GM23338 (cell line): ENCODE results near the gene SLIRP. TPM values are rescaled to one million over a fixed set of nuclear protein-coding genes. Genes with fewer than 3 reads are reported as not detected.

Experiments used
- ATAC-seq: fragments of 200-7000 bp; cut with Tn5 transposase; 3 replicates; pipeline ENCODE4 v1.9.1; 2020
- DNase-seq: peaks from one replicate; pipeline ENCODE4 v3.0.0-alpha.2; 2015; ENCODE audit warnings: low spot score
- H2AFZ ChIP-seq: fragments of 200-600 bp; sonication (generic); 2 replicates; pipeline ENCODE4 v1.8.0; 2016; ENCODE audit warnings: antibody characterized with exemption, mild to moderate bottlenecking, moderate library complexity
- H3F3A ChIP-seq: fragments of 200-600 bp; sonication (generic); replicated peaks from 2 replicates; pipeline ENCODE4 v1.8.0; 2017; ENCODE audit warnings: antibody characterized with exemption, mixed run types, low read depth
- H3K27ac ChIP-seq: fragments of 200-600 bp; sonication (generic); 2 replicates; pipeline ENCODE4 v1.6.1; 2016; ENCODE audit warnings: low read depth
- H3K27me3 ChIP-seq: fragments of 200-600 bp; sonication (generic); 2 replicates; pipeline ENCODE4 v1.8.0; 2016; ENCODE audit warnings: mild to moderate bottlenecking, mixed run types, moderate library complexity; ENCODE audit not compliant: insufficient read depth
- H3K36me3 ChIP-seq: fragments of 200-600 bp; sonication (generic); 2 replicates; pipeline ENCODE4 v1.8.0; 2016; ENCODE audit warnings: mild to moderate bottlenecking; ENCODE audit not compliant: insufficient read depth
- H3K4me1 ChIP-seq: fragments of 200-600 bp; sonication (generic); 2 replicates; pipeline ENCODE4 v1.8.0; 2016; ENCODE audit warnings: mild to moderate bottlenecking, moderate library complexity; ENCODE audit not compliant: insufficient read depth
- H3K4me2 ChIP-seq: fragments of 200-600 bp; sonication (generic); 2 replicates; pipeline ENCODE4 v1.7.1; 2017; ENCODE audit warnings: mixed run types
- H3K4me3 ChIP-seq: fragments of 200-600 bp; sonication (generic); 2 replicates; pipeline ENCODE4 v1.6.1; 2016; ENCODE audit warnings: mixed run types
- H3K79me2 ChIP-seq: fragments of 200-600 bp; sonication (generic); replicated peaks from 2 replicates; pipeline ENCODE4 v1.8.0; 2017; ENCODE audit warnings: mild to moderate bottlenecking; ENCODE audit not compliant: insufficient read depth
- H3K9me2 ChIP-seq: fragments of 200-600 bp; sonication (generic); 2 replicates; pipeline ENCODE4 v1.8.0; 2017; ENCODE audit not compliant: insufficient read depth
- H4K20me1 ChIP-seq: fragments of 200-600 bp; sonication (generic); replicated peaks from 2 replicates; pipeline ENCODE4 v1.8.0; 2017; ENCODE audit warnings: mild to moderate bottlenecking; ENCODE audit not compliant: insufficient read depth
- H3K27ac Mint-ChIP-seq: 2 replicates; pipeline ENCODE4 v1.8.0; 2020; ENCODE audit warnings: inconsistent platforms, mild to moderate bottlenecking, moderate library complexity, mixed read lengths
- H3K27me3 Mint-ChIP-seq: 3 replicates; pipeline ENCODE4 v1.8.0; 2022; ENCODE audit warnings: low read depth, mild to moderate bottlenecking, moderate library complexity, mixed read lengths, inconsistent platforms; ENCODE audit not compliant: insufficient read depth, poor library complexity
- H3K36me3 Mint-ChIP-seq: 3 replicates; pipeline ENCODE4 v1.8.0; 2021; ENCODE audit warnings: low read depth, mild to moderate bottlenecking, inconsistent platforms, moderate library complexity, mixed read lengths
- H3K4me1 Mint-ChIP-seq: 3 replicates; pipeline ENCODE4 v1.8.0; 2020; ENCODE audit warnings: mild to moderate bottlenecking, inconsistent platforms, mixed read lengths
- H3K4me3 Mint-ChIP-seq: 3 replicates; pipeline ENCODE4 v1.8.0; 2021; ENCODE audit warnings: moderate library complexity, mild to moderate bottlenecking, inconsistent platforms, mixed read lengths
- H3K9me3 Mint-ChIP-seq: 3 replicates; pipeline ENCODE4 v1.8.0; 2020; ENCODE audit warnings: moderate library complexity, mild to moderate bottlenecking, inconsistent platforms, mixed read lengths
- ETS1 ChIP-seq: IDR thresholded peaks from 2 replicates; pipeline ENCODE4 v1.6.1; 2016; ENCODE audit warnings: antibody characterized with exemption
- EZH2 ChIP-seq: fragments of 200-600 bp; sonication (generic); IDR thresholded peaks from one replicate; pipeline ENCODE4 v1.8.0; 2017; ENCODE audit warnings: antibody characterized with exemption, mild to moderate bottlenecking, low read depth; ENCODE audit not compliant: unreplicated experiment
- EZH2phosphoT487 ChIP-seq: fragments of 200-600 bp; sonication (generic); IDR thresholded peaks from one replicate; pipeline ENCODE4 v1.8.1; 2018; ENCODE audit warnings: antibody characterized with exemption; ENCODE audit not compliant: unreplicated experiment
- JUNB ChIP-seq: IDR thresholded peaks from one replicate; pipeline ENCODE4 v1.6.1; 2016; ENCODE audit warnings: antibody characterized with exemption; ENCODE audit not compliant: unreplicated experiment
- POLR2AphosphoS5 ChIP-seq: IDR thresholded peaks from 2 replicates; pipeline ENCODE4 v1.6.1; 2016; ENCODE audit warnings: antibody characterized with exemption, low read depth
- ZNF114 ChIP-seq: fragments of 250-450 bp; sonication (Bioruptor Pico); IDR thresholded peaks from 2 replicates; pipeline ENCODE4 v1.5.0; 2020; ENCODE audit warnings: mild to moderate bottlenecking, moderate library complexity
- polyA plus RNA-seq: library from polyadenylated mRNA; unstranded; fragments of >200 nt; fragmentation: Nextera tagmentation; extraction: Ambion mirVana; gene quantifications from 2 replicates; pipeline ENCODE4 v1.2.1, GENCODE V29; 2016
- total RNA-seq: library from RNA; depleted of rRNA; stranded (reverse); fragments of >200 nt; shearing (Covaris generic); gene quantifications from 2 replicates; pipeline ENCODE4 v1.2.3, GENCODE V29; 2014
- TF ChIP-seq, protein P1 (sequence below): IDR thresholded peaks from one replicate; pipeline ENCODE4 v1.6.1; 2018; ENCODE audit warnings: antibody characterized with exemption; ENCODE audit not compliant: unreplicated experiment
- TF ChIP-seq, protein P2 (sequence below): fragments of 250-450 bp; sonication (Bioruptor Pico); IDR thresholded peaks from 2 replicates; pipeline ENCODE4 v1.5.0; 2020; ENCODE audit warnings: mild to moderate bottlenecking, moderate library complexity

Gene SLIRP
- total and polyA plus RNA-seq, 2 experiments from 2014 or later, result 240 to 2,291 TPM

DNA sequence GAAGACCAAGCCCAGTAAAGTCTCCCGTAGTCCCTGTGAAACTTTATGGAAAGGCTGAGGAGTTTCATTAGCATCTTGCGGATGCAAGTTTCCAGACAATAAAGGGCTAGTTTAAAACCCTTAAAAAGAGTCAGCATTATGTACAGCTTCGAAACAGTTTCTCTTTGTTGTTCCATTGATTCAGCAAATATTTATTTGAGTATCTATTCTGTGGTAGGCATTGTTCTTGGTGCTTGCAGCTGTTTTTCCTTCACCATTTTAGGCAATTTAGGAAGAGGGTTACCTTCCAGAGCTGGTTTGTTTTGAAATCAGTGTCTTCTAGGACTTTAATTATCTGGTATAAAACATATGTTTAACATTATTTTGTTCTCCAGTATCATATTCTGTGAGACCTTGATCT lies 1.5 kb downstream of the SLIRP start:
- Mint-ChIP-seq H3K27me3 (peaks cover 4% of the 10 kb centered on the region), H3K4me1 (peaks cover 15% of the 10 kb centered on the region; the same call in 2 of the 3 replicates), H3K9me3 (no peaks in the 10 kb centered on the region), H3K27ac (peak overlapping the region; percentile 98; the same call in 1 of the 2 replicates), H3K36me3 (peaks cover 56% of the 10 kb centered on the region), H3K4me3 (peak overlapping the region; percentile 98)
- H3F3A ChIP-seq, result peaks cover 9% of the 10 kb centered on the region
- peaks cover 6% of the 10 kb centered on the region for H3K4me1 ChIP-seq
- H3K36me3 ChIP-seq, result peaks cover 44% of the 10 kb centered on the region
- H3K79me2 ChIP-seq, result peaks cover 97% of the 10 kb centered on the region
- H3K27me3 ChIP-seq, result no peaks in the 10 kb centered on the region
- ATAC-seq (no peak), DNase-seq (no peak)
- no peak for TF ChIP-seq POLR2AphosphoS5
- no peak for TF ChIP-seq JUNB
- TF ChIP-seq, protein P1, sequence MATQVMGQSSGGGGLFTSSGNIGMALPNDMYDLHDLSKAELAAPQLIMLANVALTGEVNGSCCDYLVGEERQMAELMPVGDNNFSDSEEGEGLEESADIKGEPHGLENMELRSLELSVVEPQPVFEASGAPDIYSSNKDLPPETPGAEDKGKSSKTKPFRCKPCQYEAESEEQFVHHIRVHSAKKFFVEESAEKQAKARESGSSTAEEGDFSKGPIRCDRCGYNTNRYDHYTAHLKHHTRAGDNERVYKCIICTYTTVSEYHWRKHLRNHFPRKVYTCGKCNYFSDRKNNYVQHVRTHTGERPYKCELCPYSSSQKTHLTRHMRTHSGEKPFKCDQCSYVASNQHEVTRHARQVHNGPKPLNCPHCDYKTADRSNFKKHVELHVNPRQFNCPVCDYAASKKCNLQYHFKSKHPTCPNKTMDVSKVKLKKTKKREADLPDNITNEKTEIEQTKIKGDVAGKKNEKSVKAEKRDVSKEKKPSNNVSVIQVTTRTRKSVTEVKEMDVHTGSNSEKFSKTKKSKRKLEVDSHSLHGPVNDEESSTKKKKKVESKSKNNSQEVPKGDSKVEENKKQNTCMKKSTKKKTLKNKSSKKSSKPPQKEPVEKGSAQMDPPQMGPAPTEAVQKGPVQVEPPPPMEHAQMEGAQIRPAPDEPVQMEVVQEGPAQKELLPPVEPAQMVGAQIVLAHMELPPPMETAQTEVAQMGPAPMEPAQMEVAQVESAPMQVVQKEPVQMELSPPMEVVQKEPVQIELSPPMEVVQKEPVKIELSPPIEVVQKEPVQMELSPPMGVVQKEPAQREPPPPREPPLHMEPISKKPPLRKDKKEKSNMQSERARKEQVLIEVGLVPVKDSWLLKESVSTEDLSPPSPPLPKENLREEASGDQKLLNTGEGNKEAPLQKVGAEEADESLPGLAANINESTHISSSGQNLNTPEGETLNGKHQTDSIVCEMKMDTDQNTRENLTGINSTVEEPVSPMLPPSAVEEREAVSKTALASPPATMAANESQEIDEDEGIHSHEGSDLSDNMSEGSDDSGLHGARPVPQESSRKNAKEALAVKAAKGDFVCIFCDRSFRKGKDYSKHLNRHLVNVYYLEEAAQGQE, result no peak
- H4K20me1 ChIP-seq, result peaks cover 36% of the 10 kb centered on the region
- H2AFZ ChIP-seq, result no peak overlapping the region
- H3K4me2 ChIP-seq, result peak overlapping the region; percentile 84
- H3K4me3 ChIP-seq, result peak overlapping the region; percentile 85
- 0 out of 2 replicates have a peak overlapping the region, but pooled peaks have one; percentile 1 for H3K27ac ChIP-seq
- H3K9me2 ChIP-seq, result no peaks in the 10 kb centered on the region

DNA sequence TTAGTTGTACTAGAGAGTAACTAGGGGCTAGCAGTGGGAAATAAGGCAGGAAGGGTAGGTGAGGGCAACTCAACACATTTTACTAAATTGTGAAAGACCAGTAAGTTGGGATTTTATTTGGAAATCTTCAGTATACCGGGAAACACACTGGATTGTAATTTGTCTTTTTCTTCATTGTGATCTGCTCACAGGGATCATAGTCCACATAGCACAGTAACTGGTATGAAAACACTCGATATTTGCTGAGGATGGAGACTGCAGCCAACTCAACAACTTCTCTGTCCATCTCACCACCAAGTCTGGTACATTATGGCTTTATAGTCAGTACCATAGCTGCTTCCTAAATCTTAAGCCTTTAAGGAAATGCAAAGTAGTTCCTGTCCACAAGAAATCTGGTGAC lies 2.5 kb downstream of the SLIRP start:
- Histone ChIP-seq H3F3A (peaks cover 9% of the 10 kb centered on the region), H3K27ac (no peak overlapping the region; the same call in 1 of the 2 replicates), H3K4me2 (no peak overlapping the region), H3K4me3 (peak overlapping the region; percentile 85), H3K36me3 (peaks cover 48% of the 10 kb centered on the region), H3K79me2 (peaks cover 95% of the 10 kb centered on the region), H4K20me1 (peaks cover 41% of the 10 kb centered on the region), H3K4me1 (peaks cover 6% of the 10 kb centered on the region), H2AFZ (no peak overlapping the region), H3K9me2 (no peaks in the 10 kb centered on the region), H3K27me3 (no peaks in the 10 kb centered on the region)
- 0 out of 2 replicates have a peak overlapping the region, but pooled peaks have one; percentile 8 for H3K27ac Mint-ChIP-seq
- DNase-seq, result no peak
- H3K4me3 Mint-ChIP-seq, result peak overlapping the region; percentile 20
- H3K27me3 Mint-ChIP-seq, result peaks cover 4% of the 10 kb centered on the region
- H3K36me3 Mint-ChIP-seq, result peaks cover 62% of the 10 kb centered on the region
- ATAC-seq, result no peak
- no peaks in the 10 kb centered on the region; the same call in 2 of the 3 replicates for H3K9me3 Mint-ChIP-seq
- H3K4me1 Mint-ChIP-seq, result peaks cover 15% of the 10 kb centered on the region; the same call in 2 of the 3 replicates
- TF ChIP-seq ZNF114 (CRISPR knock-in tag) (no peak), EZH2 (no peak), EZH2phosphoT487 (no peak), ETS1 (no peak)
- TF ChIP-seq, protein P2, sequence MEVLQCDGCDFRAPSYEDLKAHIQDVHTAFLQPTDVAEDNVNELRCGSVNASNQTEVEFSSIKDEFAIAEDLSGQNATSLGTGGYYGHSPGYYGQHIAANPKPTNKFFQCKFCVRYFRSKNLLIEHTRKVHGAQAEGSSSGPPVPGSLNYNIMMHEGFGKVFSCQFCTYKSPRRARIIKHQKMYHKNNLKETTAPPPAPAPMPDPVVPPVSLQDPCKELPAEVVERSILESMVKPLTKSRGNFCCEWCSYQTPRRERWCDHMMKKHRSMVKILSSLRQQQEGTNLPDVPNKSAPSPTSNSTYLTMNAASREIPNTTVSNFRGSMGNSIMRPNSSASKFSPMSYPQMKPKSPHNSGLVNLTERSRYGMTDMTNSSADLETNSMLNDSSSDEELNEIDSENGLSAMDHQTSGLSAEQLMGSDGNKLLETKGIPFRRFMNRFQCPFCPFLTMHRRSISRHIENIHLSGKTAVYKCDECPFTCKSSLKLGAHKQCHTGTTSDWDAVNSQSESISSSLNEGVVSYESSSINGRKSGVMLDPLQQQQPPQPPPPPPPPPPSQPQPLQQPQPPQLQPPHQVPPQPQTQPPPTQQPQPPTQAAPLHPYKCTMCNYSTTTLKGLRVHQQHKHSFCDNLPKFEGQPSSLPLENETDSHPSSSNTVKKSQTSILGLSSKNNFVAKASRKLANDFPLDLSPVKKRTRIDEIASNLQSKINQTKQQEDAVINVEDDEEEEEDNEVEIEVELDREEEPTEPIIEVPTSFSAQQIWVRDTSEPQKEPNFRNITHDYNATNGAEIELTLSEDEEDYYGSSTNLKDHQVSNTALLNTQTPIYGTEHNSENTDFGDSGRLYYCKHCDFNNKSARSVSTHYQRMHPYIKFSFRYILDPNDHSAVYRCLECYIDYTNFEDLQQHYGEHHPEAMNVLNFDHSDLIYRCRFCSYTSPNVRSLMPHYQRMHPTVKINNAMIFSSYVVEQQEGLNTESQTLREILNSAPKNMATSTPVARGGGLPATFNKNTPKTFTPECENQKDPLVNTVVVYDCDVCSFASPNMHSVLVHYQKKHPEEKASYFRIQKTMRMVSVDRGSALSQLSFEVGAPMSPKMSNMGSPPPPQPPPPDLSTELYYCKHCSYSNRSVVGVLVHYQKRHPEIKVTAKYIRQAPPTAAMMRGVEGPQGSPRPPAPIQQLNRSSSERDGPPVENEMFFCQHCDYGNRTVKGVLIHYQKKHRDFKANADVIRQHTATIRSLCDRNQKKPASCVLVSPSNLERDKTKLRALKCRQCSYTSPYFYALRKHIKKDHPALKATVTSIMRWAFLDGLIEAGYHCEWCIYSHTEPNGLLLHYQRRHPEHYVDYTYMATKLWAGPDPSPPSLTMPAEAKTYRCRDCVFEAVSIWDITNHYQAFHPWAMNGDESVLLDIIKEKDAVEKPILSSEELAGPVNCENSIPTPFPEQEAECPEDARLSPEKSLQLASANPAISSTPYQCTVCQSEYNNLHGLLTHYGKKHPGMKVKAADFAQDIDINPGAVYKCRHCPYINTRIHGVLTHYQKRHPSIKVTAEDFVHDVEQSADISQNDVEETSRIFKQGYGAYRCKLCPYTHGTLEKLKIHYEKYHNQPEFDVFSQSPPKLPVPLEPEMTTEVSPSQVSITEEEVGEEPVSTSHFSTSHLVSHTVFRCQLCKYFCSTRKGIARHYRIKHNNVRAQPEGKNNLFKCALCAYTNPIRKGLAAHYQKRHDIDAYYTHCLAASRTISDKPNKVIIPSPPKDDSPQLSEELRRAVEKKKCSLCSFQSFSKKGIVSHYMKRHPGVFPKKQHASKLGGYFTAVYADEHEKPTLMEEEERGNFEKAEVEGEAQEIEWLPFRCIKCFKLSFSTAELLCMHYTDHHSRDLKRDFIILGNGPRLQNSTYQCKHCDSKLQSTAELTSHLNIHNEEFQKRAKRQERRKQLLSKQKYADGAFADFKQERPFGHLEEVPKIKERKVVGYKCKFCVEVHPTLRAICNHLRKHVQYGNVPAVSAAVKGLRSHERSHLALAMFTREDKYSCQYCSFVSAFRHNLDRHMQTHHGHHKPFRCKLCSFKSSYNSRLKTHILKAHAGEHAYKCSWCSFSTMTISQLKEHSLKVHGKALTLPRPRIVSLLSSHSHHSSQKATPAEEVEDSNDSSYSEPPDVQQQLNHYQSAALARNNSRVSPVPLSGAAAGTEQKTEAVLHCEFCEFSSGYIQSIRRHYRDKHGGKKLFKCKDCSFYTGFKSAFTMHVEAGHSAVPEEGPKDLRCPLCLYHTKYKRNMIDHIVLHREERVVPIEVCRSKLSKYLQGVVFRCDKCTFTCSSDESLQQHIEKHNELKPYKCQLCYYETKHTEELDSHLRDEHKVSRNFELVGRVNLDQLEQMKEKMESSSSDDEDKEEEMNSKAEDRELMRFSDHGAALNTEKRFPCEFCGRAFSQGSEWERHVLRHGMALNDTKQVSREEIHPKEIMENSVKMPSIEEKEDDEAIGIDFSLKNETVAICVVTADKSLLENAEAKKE, result no peak
